ENCODE results near the gene CCDC188. TPM values are rescaled to one million over a fixed set of nuclear protein-coding genes. Genes with fewer than 3 reads are reported as not detected.

The CCDC188 gene
- total RNA-seq, 3 donors from 2014 or later (not counting 1 experiment from before 2014, with no cell fraction given) = 0.64 TPM; not detected in 2

DNA sequence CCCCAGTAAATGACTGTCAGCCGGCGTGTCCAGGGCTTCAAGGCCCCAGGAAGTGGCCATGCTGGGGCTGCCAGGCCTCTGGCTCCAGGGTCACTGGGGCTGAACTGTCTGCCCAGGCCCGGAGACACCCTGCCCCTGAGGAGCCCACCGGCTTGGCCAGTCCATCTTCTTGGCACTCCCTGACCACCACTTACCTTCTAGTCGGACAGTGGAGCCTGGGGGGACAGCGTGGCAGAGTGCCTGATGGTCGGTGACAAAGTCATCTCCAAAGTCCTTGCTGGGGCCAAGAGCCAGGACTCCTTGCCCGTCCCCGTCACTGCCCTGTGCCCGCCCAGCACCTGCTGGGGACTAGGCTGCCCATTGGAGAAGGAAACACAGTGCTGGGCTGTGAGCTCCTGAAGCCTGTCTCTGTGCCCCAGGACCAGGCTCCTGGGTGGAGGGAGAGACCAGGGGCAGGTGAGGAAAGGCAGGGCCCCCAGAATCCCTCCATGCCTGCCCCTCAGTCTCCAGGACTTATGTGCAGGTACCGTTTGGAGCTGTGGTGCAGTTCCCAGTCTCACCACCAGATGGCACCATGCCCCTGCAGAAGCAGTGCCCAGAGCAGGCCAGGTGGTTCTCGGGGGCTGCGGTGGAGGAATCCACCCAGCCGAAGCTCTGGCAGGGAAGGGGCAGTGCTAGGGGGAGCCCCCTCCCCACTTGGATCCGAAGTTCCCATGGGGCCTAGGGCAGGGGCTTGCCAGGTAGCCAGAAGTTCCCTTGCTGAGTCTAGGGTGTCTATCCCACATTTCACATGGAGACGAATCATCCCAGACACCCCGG lies 6.0 kb upstream of the CCDC188 start:
- H3K36me3 Mint-ChIP-seq = no peaks in the 10 kb centered on the region
- no peak overlapping the region for H3K4me3 Mint-ChIP-seq
- no peaks in the 10 kb centered on the region for H3K36me3 ChIP-seq (ENCODE audit: control insufficient read depth, insufficient read depth, low read length)
- no peak overlapping the region for H3K27ac ChIP-seq (ENCODE audit: low read length)
- ATAC-seq (peak; percentile 82 to 95 (median 90)), DNase-seq (peak; percentile 89 to 93)
- peaks cover 0 to 4% of the 10 kb centered on the region in 2 donors for H3K27me3 Mint-ChIP-seq (ENCODE audit: low read depth in 2 of 2)
- H3K4me3 ChIP-seq (ENCODE audit: low read length) = no peak overlapping the region
- peaks cover 0 to 4% of the 10 kb centered on the region in 2 donors for H3K4me1 Mint-ChIP-seq
- peaks cover 4% of the 10 kb centered on the region for H3K27me3 ChIP-seq (ENCODE audit: control insufficient read depth, insufficient read depth, low read length)
- H3K9me3 ChIP-seq (ENCODE audit: control insufficient read depth, insufficient read depth, low read length) = no peaks in the 10 kb centered on the region
- 56% methylated on average over 17 of the region's 17 CpGs for WGBS (ENCODE audit: insufficient coverage)
- no peak overlapping the region for H3K27ac Mint-ChIP-seq
- H3K4me1 ChIP-seq (ENCODE audit: control insufficient read depth, insufficient read depth, low read length) = peaks cover 21% of the 10 kb centered on the region
- intact Hi-C loops (cut with micrococcal nuclease) = loop anchor here (1.0 to 5.0 kb wide), 3 partner anchors 111 to 300 kb away; partner anchors contain the start of gene RTN4R
- TF ChIP-seq, protein P1, sequence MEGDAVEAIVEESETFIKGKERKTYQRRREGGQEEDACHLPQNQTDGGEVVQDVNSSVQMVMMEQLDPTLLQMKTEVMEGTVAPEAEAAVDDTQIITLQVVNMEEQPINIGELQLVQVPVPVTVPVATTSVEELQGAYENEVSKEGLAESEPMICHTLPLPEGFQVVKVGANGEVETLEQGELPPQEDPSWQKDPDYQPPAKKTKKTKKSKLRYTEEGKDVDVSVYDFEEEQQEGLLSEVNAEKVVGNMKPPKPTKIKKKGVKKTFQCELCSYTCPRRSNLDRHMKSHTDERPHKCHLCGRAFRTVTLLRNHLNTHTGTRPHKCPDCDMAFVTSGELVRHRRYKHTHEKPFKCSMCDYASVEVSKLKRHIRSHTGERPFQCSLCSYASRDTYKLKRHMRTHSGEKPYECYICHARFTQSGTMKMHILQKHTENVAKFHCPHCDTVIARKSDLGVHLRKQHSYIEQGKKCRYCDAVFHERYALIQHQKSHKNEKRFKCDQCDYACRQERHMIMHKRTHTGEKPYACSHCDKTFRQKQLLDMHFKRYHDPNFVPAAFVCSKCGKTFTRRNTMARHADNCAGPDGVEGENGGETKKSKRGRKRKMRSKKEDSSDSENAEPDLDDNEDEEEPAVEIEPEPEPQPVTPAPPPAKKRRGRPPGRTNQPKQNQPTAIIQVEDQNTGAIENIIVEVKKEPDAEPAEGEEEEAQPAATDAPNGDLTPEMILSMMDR (IDR thresholded peaks at IDR 0.05) = peak; percentile 95
- no peaks in the 10 kb centered on the region for H3K9me3 Mint-ChIP-seq

DNA sequence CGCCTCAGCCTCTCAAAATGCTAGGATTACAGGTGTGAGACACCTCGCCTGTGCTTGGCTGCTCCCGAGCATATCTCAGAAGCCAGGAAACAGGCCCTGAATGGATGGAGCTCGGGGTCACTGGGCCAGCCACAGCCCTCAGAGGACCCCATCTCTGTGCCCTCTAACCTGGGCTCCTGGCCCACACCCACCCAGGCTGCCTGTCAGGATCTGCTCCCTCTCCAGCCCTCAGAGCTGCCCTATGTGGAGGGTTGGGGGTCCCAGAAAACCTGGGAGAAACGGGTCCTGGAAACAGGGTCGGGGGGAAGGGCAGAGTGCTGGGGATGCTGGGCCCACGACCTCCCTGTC lies 5.2 kb upstream of the CCDC188 start:
- no peak for ATAC-seq
- 57% methylated on average over 7 of the region's 7 CpGs for WGBS (ENCODE audit: insufficient coverage)
- H3K27me3 ChIP-seq (ENCODE audit: control insufficient read depth, insufficient read depth, low read length) = peaks cover 4% of the 10 kb centered on the region
- H3K9me3 ChIP-seq (ENCODE audit: control insufficient read depth, insufficient read depth, low read length) = no peaks in the 10 kb centered on the region
- peaks cover 0 to 4% of the 10 kb centered on the region in 2 donors for H3K27me3 Mint-ChIP-seq (ENCODE audit: low read depth in 2 of 2)
- H3K27ac Mint-ChIP-seq = no peak overlapping the region
- H3K4me1 ChIP-seq (ENCODE audit: control insufficient read depth, insufficient read depth, low read length) = peaks cover 21% of the 10 kb centered on the region
- no peak overlapping the region for H3K4me3 Mint-ChIP-seq
- no peak overlapping the region for H3K27ac ChIP-seq (ENCODE audit: low read length)
- H3K36me3 ChIP-seq (ENCODE audit: control insufficient read depth, insufficient read depth, low read length) = no peaks in the 10 kb centered on the region
- intact Hi-C loops (cut with micrococcal nuclease) = loop anchor here (5.0 kb wide), 1 partner anchor 301 kb away; no protein-coding TSS in a partner anchor
- H3K36me3 Mint-ChIP-seq = no peaks in the 10 kb centered on the region
- no peak overlapping the region for H3K4me3 ChIP-seq (ENCODE audit: low read length)
- TF ChIP-seq, protein P1 (IDR thresholded peaks at IDR 0.05) = no peak
- peaks cover 0 to 4% of the 10 kb centered on the region in 2 donors for H3K4me1 Mint-ChIP-seq
- no peak for DNase-seq
- H3K9me3 Mint-ChIP-seq = no peaks in the 10 kb centered on the region

DNA sequence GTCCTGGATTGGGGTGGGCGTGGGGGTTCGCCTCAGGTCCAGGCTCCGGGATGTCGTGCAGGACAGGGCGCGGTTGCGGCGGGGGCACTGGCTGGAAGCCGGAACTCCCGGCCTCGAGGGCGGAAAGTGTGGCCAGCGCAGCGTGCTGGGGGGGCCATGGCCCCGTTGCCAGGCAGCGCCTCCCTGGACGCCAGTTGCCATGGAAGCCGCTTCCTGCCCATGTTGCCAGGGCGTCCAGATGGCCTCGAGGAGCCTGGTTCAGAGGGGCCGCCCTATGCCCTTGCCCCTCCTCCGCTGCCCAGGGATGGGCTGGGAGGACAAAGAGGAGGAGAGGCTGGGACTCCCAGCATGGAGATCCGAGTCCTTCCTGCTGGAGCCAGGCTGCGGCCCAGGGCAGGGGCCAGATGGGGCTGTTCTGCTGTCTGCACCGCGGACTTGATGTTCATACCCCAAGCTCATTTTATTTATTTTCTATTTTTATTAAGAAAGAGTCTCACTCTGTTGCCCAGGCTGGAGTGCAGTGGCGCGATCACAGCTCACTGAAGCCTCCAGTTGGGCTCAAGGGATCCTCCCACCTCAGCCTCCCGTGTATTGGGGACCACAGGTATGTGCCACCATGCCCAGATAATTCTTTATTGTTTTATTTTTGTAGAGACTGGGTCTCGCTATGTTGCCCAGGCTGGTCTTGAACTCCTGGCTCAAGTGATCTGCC lies 4.6 kb upstream of the CCDC188 start:
- Mint-ChIP-seq H3K4me1 (peaks cover 0 to 4% of the 10 kb centered on the region in 2 donors), H3K9me3 (no peaks in the 10 kb centered on the region), H3K4me3 (no peak overlapping the region), H3K27me3 (ENCODE audit: low read depth in 2 of 2) (peaks cover 0 to 4% of the 10 kb centered on the region in 2 donors), H3K36me3 (no peaks in the 10 kb centered on the region), H3K27ac (no peak overlapping the region)
- 51% methylated on average over 30 of the region's 30 CpGs for WGBS (ENCODE audit: insufficient coverage)
- Histone ChIP-seq H3K4me1 (ENCODE audit: control insufficient read depth, insufficient read depth, low read length) (peaks cover 21% of the 10 kb centered on the region), H3K27ac (ENCODE audit: low read length) (no peak overlapping the region), H3K9me3 (ENCODE audit: control insufficient read depth, insufficient read depth, low read length) (no peaks in the 10 kb centered on the region), H3K27me3 (ENCODE audit: control insufficient read depth, insufficient read depth, low read length) (peaks cover 4% of the 10 kb centered on the region), H3K36me3 (ENCODE audit: control insufficient read depth, insufficient read depth, low read length) (no peaks in the 10 kb centered on the region), H3K4me3 (ENCODE audit: low read length) (no peak overlapping the region)
- intact Hi-C loops (cut with micrococcal nuclease) = loop anchor here (5.0 kb wide), 1 partner anchor 302 kb away; no protein-coding TSS in a partner anchor
- TF ChIP-seq, protein P1 (IDR thresholded peaks at IDR 0.05) = no peak
- DNase-seq = peak in 1 of 2 donors; percentile 40
- peak in 1 of 3 donors; percentile 34 for ATAC-seq

Data from natural killer cell (primary cell).